T-helper 1 cell (primary cell): Measurements from ENCODE around the gene NTM.

Source experiments
- DNase-seq, 5 donors: peaks; one replicate each; pipeline ENCODE4 v3.0.0-alpha.2; 2012 to 2020

The NTM gene

GRCh38 chr11:131373095-131373725, 2.8 kb downstream of the NTM start:
- no peak for DNase-seq

GRCh38 chr11:131373756-131374155, 3.3 kb downstream of the NTM start:
- no peak for DNase-seq

- DNase-seq = no peak
These were observed 5.0 kb downstream of the NTM start for GRCh38 chr11:131375421-131375820.

- no peak for DNase-seq
These were observed 5.5 kb downstream of the NTM start for GRCh38 chr11:131375915-131376314.

- no peak for DNase-seq
These were observed 8.5 kb downstream of the NTM start for GRCh38 chr11:131378931-131379330.

GRCh38 chr11:131385763-131386390, 15.5 kb downstream of the NTM start:
- DNase-seq = no peak

- no peak for DNase-seq
These were observed 16.0 kb downstream of the NTM start for GRCh38 chr11:131386408-131386807.

- no peak for DNase-seq
These were observed 17.6 kb downstream of the NTM start for GRCh38 chr11:131388030-131388429.

GRCh38 chr11:131389582-131389981, 19.2 kb downstream of the NTM start:
- DNase-seq = no peak

GRCh38 chr11:131391176-131391575, 20.8 kb downstream of the NTM start:
- no peak for DNase-seq

- DNase-seq = no peak
These were observed 22.3 kb downstream of the NTM start for GRCh38 chr11:131392528-131393255.

- no peak for DNase-seq
These were observed 23.3 kb downstream of the NTM start for GRCh38 chr11:131393691-131394090.

- no peak for DNase-seq
These were observed 27.3 kb downstream of the NTM start for GRCh38 chr11:131397675-131398074.

- DNase-seq = no peak
These were observed 31.6 kb downstream of the NTM start for GRCh38 chr11:131402040-131402439.

- DNase-seq = no peak
These were observed 33.6 kb downstream of the NTM start for GRCh38 chr11:131404010-131404409.

- no peak for DNase-seq
These were observed 37.7 kb downstream of the NTM start for GRCh38 chr11:131408025-131408640.

GRCh38 chr11:131409345-131409744, 38.9 kb downstream of the NTM start:
- DNase-seq = no peak

- DNase-seq = no peak
These were observed 41.2 kb downstream of the NTM start for GRCh38 chr11:131411636-131412035.

- DNase-seq = no peak
These were observed 41.6 kb downstream of the NTM start for GRCh38 chr11:131412061-131412460.

GRCh38 chr11:131413217-131413616, 42.8 kb downstream of the NTM start:
- no peak for DNase-seq

GRCh38 chr11:131418189-131418588, 47.8 kb downstream of the NTM start:
- no peak for DNase-seq

- no peak for DNase-seq
These were observed 50.8 kb downstream of the NTM start for GRCh38 chr11:131421066-131421855.

GRCh38 chr11:131422029-131422428, 51.6 kb downstream of the NTM start:
- DNase-seq = no peak
